Stimulated activated CD8-positive, alpha-beta memory T cell treated with anti-CD3 and anti-CD28 coated beads, Interleukin-12 subunit alpha, Interleukin-12 subunit beta, amount 100 ng/mL, for 24 hours (primary cell): Measurements from ENCODE around the gene RSF1.

Experiments
- DNase-seq: peaks from one replicate; pipeline ENCODE4 v3.0.0-alpha.2; 2020; ENCODE audit errors: extremely low read depth

RSF1 gene

DNA sequence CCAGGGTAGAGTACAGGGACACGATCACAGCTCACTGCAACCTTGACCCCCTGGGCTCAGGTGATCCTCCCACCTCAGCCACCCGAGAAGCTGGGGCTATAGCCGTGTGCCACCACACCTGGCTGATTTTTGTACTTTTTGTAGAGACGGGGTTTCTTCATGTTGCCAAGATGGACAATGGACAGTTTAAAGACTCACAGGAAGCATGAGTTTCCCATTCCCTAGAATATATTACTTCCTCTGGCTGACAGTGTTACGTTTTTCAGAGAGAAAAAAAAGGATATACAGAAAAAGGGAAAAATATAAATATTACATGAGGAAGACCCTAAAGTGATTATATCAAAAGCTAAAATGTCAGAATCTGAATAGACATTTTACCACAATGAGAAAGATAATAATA, 72.3 kb downstream of the RSF1 start:
- DNase-seq, result no peak

DNA sequence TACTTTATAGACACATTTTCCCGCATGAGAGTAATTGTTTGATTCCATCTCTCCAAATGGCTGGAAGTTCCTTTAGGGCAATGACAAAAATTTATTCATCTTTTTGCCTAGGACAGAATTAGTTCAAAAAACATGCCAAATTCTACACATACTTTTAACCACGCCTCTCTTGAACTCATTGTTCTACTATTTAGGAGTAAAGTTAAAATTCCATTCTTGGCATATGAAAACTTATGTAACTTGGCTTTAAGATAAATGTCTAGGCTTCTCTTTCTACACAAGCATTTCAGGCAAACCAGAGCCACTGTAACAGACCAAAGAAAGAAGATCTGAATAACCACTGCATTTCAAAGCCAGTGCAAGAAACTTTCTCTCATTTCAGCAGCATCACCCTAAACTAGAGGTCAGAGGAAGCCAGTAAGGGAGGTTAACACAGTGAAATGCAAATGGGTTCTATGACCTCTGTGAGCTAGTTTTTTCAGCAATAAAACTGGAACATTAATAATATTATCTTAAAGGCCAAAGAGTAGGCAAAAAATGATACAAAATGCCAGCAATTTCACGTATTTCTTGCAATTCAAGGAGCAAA, 73.0 kb downstream of the RSF1 start:
- DNase-seq, result no peak

DNA sequence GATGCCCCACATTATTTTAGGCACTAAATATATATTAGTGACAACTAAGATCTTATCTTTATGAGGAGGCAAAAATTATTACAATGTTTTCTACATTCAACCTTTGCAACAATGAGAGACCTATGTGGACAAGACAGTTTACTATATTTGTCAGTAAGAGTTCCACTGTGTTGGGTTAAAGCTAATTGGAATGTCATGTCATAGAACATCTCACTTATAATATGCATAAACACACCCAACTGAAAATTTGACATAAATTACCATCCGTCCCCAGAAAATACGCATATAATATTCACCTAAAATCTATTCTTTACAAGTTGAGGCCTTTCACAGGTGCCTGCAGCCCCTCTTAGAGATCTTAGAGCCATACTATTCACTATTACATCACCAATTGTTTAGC, 84.0 kb downstream of the RSF1 start:
- DNase-seq, result no peak

DNA sequence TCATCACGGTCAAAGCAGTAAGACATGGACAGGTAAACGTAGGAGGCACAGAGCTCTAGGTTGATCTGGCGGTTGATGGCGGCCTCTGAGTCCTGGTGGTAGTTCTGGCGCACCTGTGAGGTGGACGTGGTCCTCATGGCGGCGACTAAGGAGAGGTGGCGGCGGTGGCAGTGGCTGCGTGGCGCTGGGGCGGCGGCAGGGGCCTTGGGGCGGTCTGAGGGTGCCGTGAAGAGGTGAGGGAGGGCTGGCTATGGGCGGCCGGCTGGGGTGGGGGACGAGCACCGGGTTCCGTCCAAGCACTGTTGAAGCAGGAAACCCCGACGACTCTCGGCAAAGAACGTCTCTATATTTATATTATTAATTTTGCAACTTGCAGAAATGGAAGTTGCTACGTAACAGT, 85.6 kb downstream of the RSF1 start:
- no peak for DNase-seq

DNA sequence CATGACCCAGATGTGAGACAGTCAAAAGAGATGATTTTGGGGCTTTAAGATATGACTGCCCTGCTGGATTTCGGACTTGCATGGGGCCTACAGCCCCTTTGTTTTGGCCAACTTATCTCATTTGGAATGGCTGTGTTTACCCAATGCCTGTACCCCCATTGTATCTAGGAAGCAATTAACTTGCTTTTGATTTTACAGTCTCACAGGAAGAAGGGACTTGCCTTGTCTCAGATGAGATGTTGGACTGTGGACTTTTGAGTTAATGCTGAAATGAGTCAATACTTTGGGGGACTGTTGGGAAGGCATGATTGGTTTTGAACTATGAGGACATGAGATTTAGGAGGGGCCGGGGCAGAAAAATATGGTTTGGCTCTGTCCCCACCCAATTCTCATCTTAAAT, 88.4 kb downstream of the RSF1 start:
- no peak for DNase-seq

DNA sequence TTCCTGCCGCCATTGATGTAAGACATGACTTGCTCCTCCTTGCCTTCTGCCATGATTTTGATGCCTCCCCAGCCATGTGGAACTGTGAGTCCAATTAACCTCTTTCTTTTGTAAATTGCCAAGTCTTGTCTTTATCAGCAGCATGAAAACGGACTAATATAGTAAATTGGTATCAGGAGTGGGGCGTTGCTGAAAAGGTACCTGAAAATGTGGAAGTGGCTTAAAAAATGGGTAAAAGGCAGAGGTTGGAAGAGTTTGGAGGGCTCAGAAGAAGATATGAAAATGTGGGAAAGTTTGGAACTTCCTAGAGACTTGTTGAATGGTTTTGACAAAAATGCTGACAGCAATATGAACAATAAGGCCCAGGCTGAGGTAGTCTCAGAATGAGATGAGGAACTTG, 89.7 kb downstream of the RSF1 start:
- DNase-seq, result no peak

DNA sequence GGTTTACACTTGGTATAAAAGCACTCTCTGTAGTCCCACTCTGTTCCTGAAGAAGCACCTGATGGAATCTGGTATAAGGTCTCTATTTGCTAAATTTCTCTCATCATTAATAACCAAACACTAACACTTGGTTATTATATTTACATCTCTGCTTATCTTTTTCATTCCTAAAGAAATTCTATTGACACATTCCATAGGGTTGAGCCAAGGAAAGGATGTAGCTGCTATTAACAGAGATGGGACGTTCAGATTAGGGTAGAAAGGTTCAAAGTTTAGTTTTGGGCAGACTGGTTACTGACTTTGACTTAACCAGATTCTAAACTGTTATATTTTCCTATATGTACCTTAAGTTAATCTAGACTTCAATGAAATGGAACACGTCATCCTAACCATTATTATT, 91.5 kb downstream of the RSF1 start:
- no peak for DNase-seq

DNA sequence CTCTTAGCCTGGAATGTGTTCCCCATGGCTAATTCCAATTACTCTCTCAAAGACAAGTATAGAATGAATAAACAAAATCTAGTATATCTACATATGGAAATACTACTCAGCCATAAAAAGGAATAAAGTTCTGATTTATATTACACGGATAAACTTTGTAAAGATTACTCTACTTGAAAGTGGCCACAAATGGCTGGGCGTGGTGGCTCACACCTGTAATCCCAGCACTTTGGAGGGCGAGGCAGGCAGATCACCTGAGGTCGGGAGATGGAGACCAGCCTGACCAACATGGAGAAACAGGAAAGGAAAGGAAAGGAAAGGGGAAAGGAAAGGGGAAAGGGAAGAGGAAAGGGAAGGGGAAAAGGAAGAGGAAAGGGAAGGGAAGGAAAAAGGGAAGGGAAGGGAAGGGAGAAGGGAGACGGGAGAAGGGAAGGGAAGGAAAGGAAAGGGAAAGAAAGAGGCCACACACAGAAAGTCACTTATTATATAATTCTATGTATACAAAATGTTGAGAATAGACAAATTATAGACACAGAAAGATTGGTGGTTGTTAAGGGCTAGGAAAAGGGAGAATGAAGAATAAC, 92.2 kb downstream of the RSF1 start:
- DNase-seq, result no peak

DNA sequence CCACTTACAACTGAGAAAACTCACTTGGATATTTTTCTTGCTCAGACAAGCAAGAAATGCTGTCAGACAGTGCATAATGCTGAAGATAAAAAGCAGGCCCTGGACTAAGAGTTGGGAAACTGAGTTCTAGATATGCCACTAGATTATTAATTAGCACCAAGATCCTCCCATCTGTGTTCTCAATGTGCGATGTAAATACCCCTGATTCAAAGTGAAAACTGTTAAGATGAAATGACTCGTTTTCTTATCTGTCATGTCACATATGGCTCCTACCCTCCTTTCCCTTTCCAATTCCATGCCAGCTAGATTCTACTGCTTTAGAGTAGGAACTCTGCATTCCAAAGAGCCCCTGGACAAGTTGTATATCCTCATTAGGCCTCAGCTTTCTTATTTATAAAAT, 94.0 kb downstream of the RSF1 start:
- no peak for DNase-seq

DNA sequence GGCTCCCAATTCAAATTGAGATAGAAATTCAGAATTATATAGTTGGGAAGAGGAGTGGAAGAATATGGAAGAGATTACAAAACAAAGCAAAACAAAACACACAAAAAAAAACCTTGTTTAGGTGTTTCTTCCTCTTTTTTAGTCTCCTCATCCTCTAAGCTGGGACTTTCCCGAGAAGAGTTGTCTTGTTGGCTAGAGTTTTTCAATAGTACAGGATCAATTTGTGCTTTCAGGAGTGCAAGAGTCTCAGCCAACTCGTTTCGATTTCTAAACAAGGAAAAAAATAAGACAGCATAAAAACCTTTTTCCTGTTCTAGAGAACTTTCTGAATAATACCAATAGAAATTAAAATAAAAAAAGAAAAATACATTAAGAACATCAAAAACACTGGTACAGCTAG, 95.1 kb downstream of the RSF1 start:
- no peak for DNase-seq

DNA sequence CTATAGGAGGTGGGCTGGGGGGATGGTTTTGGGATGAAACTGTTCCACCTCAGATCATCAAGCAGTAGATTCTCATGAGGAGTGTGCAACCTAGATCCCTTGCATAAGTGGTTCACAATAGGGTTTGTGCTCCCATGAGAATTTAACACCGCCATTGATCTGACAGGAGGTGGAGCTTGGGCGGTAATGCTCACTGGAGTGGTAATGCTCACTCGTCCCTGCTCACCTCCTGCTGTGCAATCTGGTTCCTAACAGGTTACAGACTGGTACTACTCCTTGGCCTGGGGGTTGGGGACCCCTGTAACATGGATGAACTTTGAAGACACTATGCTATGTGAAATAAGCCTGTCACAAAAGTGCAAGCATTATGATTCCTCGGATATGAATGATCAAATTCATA, 95.9 kb downstream of the RSF1 start:
- no peak for DNase-seq

DNA sequence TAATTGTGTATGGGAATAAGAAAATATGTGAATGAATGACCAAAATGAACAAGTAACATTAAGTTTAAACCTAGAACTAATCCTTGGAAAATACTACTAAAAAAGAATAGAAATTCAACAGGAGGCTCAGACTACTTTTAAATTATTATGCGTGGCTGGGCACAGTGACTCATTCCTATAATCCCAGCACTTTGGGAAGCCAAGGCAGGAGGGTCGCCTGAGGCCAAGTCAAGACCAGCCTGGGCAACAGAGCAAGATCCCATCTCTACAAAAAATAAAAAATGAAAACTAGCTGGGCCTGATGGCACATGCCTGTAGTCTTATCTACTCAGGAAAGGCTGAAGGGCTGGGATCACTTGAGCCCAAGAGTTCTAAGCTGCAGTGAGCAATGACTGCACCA, 97.5 kb downstream of the RSF1 start:
- DNase-seq, result no peak

DNA sequence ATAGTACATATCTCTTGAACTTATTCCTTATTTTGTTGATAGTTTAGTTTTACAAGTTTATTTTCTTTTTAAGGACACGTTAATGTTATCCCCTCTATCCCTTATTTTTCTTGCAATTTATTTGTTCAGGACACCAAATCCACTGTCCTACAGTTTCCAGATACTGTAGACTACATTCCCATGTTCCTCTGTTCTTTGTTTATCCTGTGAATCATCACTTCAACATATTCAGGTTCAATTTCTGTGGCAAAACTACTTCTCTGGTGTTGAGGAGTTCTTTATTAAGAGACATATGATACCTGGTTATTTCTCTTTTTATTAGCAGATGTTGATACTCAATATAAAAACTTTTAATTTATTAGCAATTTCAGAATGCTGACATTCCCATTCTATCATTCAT, 110.2 kb downstream of the RSF1 start:
- no peak for DNase-seq

DNA sequence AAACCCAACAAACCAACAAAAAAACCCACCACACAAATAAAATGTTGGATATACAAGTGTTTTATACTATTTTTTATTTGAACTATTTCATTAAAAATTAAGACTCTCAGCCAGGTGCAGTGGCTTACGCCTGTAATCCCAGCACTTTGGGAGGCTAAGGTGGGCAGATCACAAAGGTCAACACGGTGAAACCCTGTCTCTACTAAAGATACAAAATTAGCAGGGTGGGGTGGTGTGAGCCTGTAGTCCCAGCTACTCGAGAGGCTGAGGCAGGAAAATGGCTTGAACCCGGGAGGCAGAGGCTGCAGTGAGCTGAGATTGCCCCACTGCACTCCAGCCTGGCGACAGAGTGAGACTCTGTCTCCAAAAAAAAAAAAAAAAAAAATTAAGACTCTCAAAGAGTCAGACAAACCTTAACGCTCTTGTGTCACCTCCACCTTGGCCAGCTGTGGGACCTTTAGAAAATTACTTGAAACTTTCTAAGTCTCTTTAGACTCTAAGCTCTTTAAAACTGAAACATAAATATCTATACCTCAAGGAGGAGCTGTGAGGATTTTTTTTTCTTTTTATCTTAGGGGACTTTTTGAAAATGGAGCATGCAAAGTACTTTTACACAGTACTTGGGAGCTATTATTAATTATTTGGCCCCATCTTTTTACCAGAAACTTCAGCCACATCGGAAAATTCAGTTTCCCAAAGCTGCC, 114.5 kb downstream of the RSF1 start:
- DNase-seq, result no peak

DNA sequence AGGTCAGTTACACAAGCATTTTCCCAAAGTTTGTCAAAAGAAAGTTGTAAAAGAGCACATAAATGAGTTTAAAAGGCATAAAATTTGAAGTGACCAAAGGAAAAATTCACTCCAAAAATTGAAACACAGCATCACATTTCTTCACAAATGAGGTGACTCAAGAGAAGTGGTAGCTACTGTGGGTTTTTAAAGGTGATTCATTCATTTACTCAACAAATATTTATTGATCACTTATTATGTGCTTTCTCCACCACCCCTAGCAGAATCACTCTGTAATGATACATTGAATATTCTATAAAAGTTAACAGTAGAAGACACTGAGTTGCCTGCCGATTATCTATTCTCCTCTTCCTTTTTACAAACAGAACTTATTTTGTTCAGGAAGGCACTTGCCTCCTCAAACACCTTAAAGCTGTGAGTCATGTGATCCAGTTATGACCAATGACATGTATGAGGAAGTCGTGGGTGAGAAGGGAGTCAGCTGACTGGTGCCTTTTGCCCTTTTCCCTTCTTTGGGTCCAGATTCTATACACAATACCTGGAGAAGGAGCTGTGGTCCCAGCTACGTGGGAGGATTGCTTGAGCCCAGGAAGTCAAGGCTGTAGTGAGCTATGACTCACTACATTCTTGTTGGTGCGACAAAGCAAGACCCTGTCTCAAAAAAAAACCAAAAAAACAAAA, 115.2 kb downstream of the RSF1 start:
- no peak for DNase-seq

DNA sequence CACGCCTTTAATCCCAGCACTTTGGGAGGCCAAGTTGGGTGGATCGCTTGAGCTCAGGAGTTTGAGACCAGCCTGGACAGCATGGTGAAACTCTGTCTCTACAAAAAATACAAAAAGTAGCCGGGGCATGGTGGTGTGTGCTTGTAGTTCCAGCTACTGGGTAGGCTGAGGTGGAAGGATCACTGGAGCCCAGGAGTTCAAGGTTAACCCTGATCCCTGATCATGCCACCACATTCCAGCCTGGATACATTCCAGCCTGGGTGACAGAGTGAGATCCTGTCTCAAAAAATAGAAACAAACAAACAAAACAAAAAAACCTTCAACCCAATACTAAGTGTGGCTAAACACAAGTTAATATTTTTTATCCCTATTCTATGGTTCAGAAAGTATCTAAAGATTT, 116.5 kb downstream of the RSF1 start:
- no peak for DNase-seq

DNA sequence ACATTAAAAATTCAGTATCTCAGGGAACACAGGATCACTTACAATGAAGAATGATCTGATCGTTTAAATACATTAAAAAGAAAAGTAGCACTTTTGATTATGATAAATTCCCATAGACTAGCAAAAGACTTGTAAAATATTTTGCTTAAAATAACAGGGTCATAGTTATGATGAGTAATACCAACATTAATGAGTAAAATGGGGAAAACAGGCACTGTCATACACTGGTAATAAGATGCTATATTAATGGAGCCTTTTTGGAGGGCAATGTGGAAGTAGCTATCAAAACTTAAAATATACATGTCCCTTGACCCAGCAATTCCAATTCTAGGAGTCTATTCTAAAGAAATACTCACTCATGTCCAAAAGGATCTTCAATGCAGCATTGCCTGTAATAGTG, 121.1 kb downstream of the RSF1 start:
- no peak for DNase-seq

DNA sequence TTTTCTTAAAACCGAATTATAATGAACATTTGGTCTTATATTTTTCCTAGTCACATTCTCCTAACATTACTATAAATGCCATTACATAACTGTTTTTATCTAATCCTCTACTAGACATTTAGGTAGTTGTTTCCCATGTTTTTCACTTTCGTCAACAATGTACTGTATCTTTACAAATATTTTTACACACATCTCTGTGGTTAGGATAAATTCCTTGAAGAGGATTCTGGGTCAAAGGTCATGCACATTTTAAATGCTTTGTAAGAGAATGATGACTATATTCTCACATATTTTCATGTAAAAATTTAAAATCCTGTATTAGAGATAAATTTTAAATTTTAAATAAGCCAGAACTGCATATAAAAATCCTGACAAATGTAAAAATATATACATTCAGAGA, 121.6 kb downstream of the RSF1 start:
- DNase-seq, result no peak

DNA sequence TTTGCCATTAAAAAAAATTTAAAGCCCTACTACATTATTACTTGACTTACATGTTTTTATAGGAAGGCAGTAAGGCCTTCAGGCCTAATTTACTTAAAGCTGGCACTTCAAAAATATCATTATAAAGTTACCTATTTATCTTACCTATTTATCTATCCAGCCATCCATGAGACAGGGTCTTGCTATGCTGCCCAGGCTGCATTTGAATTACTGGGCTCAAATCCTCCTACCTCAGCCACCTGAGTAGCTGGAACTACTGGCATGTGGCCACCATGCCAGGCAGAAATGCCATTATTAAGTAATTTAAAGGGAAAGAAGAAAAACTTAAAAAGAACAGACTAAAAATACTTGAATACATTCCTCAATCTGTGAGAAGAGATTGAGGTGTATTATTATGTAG, 122.7 kb downstream of the RSF1 start:
- DNase-seq, result no peak

DNA sequence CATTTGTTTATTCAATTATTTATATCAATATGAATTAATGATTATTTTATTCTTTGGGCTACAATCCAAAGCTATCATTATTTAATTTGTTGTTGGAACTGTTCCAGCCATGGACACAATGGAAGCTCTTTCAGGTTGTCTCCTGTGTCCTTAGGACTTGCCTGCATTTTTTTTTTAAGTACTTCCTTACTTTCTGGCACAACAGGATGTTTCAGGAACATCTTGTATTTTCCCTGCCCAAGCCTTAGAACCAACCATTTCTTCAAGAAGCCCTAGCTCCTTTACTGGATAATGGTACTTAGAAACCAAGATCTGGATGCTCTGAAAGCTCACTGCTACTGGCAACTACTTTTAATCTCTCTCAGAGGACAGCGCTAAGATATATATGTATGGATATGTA, 125.1 kb downstream of the RSF1 start:
- no peak for DNase-seq

DNA sequence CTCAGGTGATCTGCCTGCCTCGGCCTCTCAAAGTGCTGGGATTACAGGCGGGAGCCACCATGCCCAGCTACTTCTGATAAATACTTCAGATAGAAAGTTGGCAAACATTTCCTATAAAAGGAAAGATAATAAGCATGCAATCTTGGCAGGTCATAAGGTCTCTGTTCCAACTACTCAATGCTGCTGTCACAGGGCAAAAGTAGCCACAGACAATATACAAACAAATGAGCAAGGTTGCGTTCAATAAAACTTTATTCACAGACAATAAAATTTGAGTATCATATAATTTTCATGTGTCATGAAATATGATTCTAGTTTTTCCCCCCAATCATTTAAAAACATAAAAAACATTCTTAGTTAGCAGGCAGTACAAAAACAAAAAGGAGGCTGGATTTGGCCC, 129.9 kb downstream of the RSF1 start:
- DNase-seq, result no peak

DNA sequence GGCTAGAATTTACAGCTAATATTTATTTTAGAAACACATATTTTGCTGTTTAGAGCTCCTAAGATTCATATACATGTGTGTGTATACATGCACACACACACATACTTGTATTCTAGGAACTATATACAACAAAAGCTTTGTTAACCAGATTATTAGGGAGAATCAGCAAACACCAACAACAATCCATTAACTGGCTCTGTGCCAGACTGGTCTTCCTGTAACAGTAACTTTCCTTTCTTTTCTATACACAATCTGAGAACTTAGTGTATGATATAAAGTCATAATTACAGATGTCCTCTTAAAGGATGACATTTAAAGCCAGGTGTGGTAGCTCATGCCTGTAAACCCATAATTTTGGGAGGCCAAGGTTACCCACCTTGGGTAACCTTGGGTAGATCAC, 133.4 kb downstream of the RSF1 start:
- no peak for DNase-seq

DNA sequence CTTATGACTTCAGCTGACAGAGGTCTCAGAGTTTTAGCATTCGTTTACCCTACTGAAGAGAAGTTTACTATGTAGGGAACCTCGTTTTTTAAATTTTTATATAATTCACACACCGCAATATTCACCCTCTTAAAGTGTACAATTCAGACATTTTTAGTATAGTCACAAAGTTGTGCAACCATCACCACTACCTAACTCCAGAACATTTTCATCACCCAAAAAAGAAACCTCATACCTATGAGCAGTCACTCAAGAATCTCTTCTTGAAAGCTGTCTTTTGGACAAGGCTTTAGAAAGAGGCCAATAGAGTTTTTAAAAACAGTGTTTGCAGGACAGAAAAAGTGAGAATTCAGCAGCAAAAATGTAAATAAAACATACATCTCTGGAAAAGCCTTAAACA, 143.4 kb downstream of the RSF1 start:
- no peak for DNase-seq
